ENCODE results near the gene GALR2.
"Not testable (repeated sequence)": the region's sequence is repeated elsewhere in the genome, so short reads cannot be mapped to it uniquely, and the experiment has no call there.

Gene GALR2

DNA sequence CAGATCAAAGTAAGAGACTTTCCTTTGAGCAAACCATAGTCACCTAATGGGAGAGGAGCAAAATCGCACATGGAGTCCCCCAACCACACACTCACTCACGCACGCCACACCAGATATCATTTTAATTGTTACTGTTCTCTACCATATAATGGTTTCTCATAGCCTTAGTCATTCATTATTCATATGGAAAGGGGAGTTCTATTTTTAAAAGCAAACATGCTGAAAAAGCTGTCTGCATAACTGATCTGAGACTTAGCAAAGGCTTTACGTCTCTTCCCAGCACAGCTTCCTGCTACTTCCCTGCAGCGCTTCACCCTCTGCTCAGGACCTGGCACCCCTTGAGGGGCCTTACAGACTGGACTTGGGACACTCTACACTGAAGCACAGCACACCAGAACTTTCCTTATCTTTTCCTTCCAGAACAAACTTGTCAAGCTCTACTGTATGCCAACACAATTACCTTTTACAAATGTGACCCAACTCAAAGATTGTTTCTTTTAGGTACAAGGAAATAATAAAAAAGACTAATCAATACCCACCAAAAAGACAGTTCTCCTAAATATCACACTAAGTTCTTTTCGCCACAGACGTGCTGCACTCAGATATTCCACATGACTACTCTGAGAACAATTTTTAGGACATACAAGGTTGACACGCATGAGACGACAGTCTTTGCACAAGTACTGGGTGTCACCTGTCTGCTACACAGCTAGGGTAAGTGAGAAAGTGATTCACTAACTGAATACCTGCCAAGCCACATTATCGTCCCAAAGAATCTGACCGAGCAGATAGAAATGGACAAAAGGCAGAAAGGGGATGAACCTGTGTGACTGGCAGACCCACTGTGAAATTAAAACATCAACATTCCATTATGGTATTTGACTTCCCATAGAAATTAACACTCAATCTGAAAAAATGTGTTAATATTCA lies 23.8 kb upstream of the GALR2 start:
- no peak for DNase-seq (ENCODE audit: low read depth)

GRCh38 chr17:76051561-76051960 lies 23.0 kb upstream of the GALR2 start:
- no peak for DNase-seq (ENCODE audit: low read depth)

DNA sequence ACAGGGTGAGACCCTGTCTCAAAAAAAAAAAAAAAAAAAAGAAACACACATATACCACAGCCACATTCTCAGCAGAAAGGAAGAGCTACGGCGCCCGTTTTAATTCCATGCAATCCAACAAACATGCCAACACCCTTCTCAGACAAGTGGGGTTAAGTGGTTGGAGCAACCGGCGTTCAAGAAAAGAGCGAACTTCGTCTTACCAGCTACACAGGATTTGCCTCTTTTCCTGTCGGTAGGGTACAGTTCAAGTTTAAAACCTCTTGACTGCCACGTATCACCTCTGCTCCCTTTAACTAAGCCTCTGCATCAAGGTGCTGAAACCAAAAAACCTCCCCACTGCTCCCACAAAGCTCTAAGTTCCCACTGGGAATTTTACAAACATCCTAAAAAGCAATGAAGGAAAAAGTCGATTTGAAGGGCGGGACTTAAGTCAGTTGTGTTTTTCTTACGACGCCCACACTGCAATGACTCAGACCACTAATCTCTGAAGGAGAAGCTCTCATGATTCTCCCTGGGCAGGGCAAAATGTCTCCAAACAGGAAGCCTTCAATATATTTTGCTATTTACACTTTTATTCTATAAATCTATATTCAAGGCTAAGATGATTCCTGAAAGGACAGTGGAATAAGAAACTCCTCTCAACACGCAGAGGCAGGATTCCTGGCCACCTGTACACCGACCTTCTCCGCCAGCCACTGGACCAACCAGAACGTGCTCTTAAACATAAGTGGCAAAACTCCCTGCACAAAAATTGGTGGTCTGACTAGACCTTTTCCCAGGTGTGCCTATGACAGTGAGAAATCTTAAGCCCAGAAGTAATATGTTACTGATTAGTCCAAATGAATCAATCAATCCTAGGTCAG lies 21.1 kb upstream of the GALR2 start:
- no peak for DNase-seq (ENCODE audit: low read depth)

- no peak for DNase-seq (ENCODE audit: low read depth)
Observed at GRCh38 chr17:76054112-76054476, 20.5 kb upstream of the GALR2 start.

DNA sequence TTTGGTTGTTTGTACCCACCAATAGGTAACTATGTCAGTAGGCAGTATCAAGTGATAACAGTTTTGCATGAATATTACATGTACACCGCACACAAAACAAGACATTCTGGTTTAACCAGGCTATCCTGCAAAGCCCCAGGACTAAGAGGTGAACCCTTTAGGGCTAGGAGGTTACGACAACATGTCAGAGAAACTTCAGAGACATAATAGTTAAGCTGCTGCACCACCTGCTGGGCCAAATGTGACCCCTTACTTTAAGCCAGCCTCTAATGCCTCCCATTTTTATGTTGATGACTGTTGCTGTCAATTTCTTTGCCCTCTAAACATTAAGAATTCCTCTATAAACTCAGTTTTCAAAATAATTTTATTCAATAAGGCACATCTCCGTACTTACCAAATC lies 17.7 kb upstream of the GALR2 start:
- no peak for DNase-seq (ENCODE audit: low read depth)

DNA sequence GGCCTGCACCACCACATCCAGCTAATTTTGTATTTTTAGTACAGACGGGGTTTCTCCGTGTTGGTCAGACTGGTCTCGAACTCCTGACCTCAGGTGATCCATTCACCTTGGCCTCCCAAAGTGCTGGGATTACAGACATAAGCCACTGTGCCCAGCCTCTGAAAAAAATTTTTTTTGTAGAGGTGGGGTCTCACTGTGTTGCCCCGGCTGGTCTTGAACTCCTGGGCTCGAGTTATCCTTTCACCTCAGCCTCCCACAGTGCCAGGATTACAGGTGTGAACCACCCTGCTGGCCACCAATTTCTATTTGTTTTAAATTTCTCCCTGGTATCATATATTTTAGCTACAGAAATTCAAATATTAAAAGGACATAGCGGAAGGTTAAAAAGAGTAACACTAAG lies 16.3 kb upstream of the GALR2 start:
- DNase-seq (ENCODE audit: low read depth): not testable (repeated sequence)

DNA sequence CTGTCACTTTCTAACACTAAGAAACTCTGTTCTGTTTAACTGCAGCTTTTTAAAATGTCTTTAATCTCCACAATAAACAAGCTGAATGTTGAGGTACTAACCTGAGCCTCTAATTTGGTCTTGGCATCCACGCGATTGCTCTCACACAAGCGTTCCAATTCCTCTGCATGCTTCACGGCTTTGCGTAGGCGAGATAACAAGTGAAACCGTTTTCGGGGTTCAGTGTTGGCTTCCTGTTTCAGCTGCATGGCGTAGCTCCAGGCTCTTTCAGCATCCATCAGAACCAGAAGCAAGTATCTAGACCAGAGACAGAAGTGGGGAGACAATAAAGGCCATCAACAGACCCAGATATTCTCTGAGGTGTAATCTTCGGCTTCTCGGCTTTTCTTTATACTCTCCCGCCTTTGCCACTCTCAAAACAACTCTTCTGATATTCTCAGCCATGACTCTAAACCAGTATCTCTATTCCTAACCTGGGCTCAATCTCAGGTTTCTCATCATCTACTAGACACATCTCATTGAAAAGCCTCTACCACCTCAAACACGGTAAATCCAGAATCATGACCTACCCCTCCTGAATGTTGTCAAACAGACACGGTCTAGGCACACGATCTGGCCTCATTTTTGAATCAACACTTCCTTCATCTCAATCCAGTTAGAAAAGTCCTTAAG lies 10.6 kb upstream of the GALR2 start:
- DNase-seq (ENCODE audit: low read depth): no peak

DNA sequence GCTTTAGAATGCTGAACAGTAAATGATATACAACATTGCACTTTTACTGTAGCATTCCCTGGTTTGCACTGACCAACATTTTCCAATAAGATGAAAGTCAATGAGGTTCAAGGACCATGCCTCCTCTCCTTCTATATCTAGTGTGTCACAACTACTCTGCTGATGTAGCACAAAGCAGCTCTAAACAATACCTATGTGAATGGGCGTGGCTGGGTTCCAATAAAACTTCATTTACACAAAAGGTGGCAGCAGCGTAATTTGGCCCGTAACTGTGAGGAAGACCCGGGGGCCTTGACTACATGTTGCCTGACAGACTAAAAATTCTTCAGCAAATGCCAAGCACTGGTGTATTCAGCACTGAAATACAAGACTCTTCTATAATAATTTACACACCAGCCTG lies 8.8 kb upstream of the GALR2 start:
- no peak for DNase-seq (ENCODE audit: low read depth)

DNA sequence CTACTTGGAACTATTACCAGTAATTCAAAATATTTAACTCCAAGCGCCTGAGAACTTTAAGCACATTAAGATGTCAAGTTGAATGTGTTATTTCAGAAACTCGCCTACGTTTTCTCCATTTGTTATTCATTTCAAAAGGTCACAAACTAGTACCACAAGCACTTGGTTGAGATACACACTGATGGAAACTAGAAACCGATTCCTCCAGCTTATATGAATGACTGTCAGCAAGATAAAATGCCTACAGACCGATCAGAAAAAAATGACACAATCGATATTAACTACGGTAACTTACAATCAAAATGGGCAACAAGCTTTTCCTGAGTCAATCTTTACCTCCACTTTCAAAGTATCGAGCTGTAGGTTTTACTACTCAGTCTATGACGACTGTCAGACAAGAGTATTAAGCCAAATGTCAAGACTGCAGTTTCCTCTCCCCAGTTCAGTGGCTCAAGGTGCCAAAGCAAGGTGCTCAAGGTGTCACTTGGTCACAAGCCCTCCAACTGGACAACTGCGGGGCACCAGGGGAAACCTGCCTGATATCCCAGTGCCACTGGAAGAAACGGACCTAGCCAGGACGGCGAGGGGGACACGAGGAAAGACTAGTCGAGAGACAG lies 2.9 kb upstream of the GALR2 start:
- no peak for DNase-seq (ENCODE audit: low read depth)

DNA sequence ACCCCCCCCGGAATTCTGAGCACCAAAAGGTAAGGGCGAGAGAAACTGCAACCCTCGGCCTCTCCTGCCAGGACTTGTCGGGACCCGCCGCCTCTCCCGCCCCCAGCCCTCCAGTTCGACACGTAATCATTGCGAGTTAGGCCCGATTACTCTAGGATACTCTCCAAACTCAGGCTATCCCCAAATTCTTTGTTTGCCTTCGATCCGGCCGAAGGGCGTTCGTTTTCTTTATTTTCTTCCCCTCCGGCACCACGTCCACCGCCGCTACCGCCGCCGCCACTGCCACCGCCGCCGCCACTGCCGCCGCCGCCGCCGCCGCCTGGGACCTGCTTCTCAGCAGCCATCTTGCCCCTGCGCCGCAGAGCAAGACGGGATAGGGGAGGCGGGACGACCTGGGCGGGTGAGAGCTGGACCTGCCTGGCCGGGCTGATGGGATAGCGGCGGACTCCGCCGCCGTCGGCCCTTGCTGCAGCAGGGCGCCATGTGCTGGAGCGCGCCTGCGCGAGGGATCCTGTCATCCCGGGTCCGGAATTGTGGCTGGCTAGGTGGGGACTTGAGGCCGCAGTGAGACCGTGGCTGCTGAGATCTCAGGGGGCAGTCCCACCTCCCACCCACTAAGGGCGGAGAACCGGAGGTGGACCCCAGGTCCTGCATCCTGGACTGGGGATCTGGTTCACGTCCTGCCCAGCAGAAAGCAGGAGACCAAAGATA lies 2.3 kb upstream of the GALR2 start, which contains the start of gene SRP68:
SRP68 (minus strand) TSS at position 370 of the 711 bp plus-strand sequence; CDS start at position 344, 26 bp downstream.
- DNase-seq (ENCODE audit: low read depth): peak; percentile 72

DNA sequence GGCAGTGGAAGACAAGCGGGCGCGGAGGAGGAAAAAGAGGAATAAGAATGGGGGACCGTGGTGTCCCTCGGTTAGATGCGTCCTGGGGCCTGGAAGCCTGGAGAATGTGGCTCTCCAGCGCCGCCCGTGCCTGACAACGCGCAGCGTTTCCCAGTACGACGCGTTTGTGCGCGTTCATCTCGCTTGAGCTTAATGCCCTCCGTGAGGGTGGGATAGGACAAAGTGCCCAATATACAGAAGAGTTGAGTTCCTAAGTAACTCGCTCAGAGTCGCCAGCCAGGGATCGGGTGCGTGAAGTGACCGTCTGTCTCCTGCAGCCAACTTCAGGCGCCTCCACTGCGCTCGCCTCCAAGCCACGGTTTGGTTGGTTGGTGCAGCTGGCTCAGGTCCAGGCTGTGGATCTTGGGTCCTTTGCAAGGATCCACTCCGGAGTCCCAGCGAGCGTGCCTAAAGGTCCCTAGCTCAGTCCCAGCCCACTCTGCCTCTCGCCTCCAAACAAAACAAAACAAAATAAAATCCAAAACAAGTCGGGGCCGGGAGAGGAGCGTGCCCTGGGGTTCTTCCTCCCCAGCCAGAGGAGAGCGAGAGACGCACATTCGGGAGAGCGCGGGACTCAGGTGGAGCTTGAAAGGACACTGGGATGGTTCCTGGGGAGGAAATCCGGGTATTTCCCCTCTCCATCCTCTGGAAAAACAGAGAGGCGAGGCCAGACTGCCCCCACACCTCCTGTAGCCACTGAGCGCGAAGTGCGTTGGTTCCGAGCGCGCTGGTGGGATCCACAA lies 974 bp downstream of the GALR2 start:
- DNase-seq (ENCODE audit: low read depth): no peak

DNA sequence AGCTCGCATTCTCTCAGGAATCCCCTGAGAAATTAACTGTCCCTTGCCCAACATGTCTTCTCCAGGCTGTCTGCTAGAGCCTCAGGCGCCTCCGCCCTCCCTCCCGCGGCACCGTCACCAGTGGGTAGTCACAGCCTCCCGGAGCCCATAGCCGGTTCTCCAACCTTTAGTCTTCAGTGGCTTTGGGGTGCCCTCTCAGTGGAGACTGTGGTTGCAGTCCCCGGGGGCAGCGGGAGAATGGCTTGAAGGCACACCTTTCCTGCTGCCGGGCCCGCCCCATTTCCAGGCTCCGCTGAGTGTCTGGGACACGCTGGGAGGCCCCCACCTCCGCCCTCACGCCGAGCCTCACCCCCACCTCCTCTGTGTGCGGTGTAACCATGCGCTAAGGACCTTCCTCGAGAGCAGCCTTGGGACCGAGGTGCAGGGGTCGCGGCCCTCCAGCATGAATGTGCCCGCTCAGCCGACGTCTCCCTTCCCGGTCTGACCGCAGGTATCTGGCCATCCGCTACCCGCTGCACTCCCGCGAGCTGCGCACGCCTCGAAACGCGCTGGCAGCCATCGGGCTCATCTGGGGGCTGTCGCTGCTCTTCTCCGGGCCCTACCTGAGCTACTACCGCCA lies 1.7 kb downstream of the GALR2 start:
- DNase-seq (ENCODE audit: low read depth): no peak

DNA sequence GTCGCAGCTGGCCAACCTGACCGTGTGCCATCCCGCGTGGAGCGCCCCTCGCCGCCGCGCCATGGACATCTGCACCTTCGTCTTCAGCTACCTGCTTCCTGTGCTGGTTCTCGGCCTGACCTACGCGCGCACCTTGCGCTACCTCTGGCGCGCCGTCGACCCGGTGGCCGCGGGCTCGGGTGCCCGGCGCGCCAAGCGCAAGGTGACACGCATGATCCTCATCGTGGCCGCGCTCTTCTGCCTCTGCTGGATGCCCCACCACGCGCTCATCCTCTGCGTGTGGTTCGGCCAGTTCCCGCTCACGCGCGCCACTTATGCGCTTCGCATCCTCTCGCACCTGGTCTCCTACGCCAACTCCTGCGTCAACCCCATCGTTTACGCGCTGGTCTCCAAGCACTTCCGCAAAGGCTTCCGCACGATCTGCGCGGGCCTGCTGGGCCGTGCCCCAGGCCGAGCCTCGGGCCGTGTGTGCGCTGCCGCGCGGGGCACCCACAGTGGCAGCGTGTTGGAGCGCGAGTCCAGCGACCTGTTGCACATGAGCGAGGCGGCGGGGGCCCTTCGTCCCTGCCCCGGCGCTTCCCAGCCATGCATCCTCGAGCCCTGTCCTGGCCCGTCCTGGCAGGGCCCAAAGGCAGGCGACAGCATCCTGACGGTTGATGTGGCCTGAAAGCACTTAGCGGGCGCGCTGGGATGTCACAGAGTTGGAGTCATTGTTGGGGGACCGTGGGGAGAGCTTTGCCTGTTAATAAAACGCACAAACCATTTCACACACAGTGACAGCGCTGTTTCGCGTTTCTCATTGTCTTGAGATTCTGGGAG lies 2.4 kb downstream of the GALR2 start:
- DNase-seq (ENCODE audit: low read depth): no peak

GRCh38 chr17:76077584-76078110 lies 3.1 kb downstream of the GALR2 start:
- DNase-seq (ENCODE audit: low read depth): no peak

GRCh38 chr17:76078370-76078769 lies 3.8 kb downstream of the GALR2 start:
- not testable (repeated sequence) for DNase-seq (ENCODE audit: low read depth)

- DNase-seq (ENCODE audit: low read depth): no peak
Observed at GRCh38 chr17:76078860-76079534, 4.4 kb downstream of the GALR2 start, which contains the start of gene ZACN. ZACN (plus strand) TSS chr17:76079182; CDS start chr17:76079265, 83 bp downstream.

GRCh38 chr17:76079535-76079955 lies 5.0 kb downstream of the GALR2 start:
- no peak for DNase-seq (ENCODE audit: low read depth)

Measured in activated gamma-delta T cell treated with anti-CD3 and anti-CD28 coated beads, Interleukin-2, amount 50 U/mL, for 16 hours (primary cell).